Neural crest cell (in vitro differentiated cells): Measurements from ENCODE around the gene OTUD3. TPM values are rescaled to one million over a fixed set of nuclear protein-coding genes. Genes with fewer than 3 reads are reported as not detected.

Experiments
- DNase-seq: peaks from one replicate; pipeline ENCODE4 v3.0.0; 2021; ENCODE audit warnings: low read depth, mixed read lengths, low spot score
- H3K27ac Mint-ChIP-seq: one replicate; pipeline ENCODE4 v1.8.0; 2021; ENCODE audit warnings: mild to moderate bottlenecking, mixed read lengths; ENCODE audit not compliant: unreplicated experiment
- H3K27me3 Mint-ChIP-seq: 2 replicates; pipeline ENCODE4 v1.8.0; 2021; ENCODE audit warnings: low read depth, mild to moderate bottlenecking, mixed read lengths
- H3K36me3 Mint-ChIP-seq: 2 replicates; pipeline ENCODE4 v1.8.0; 2021; ENCODE audit warnings: low read depth, mild to moderate bottlenecking, mixed read lengths
- H3K4me1 Mint-ChIP-seq: 2 replicates; pipeline ENCODE4 v1.8.0; 2021; ENCODE audit warnings: mixed read lengths
- H3K4me3 Mint-ChIP-seq: one replicate; pipeline ENCODE4 v1.8.0; 2021; ENCODE audit warnings: mild to moderate bottlenecking, mixed read lengths
- H3K9me3 Mint-ChIP-seq: 2 replicates; pipeline ENCODE4 v1.8.0; 2021; ENCODE audit warnings: mixed read lengths
- total RNA-seq: library from RNA; stranded (reverse); gene quantifications from 2 replicates; pipeline ENCODE4 v1.2.1, GENCODE V29; 2021
- TF ChIP-seq, protein P1 (sequence below): fragments of 200-600 bp; sonication (generic); conservative IDR thresholded peaks from 2 replicates; pipeline ENCODE4 v1.5.0; 2021; ENCODE audit warnings: antibody characterized with exemption, mild to moderate bottlenecking

The OTUD3 gene
- total RNA-seq, 1 donor from 2014 or later: 23.3 TPM

DNA sequence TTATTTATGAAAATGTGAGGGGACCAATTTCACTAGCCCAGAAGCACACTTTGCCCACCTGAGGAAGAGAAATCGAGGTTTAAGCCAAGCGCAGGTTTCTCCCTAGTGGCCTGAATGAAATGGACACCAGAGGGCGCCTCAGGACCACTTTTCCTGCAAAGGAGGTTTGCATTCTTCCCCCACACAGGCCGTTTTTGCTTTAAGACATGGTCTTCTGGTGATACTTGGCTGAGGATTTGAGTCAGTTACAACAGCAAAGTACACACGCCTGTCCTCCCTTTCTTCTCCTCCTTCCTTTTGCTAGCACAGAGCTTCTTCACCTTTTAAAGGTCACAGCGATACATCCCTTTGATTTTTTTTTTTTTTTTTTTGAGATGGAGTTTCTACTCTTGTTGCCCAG, 35.9 kb downstream of the OTUD3 start:
- no peak overlapping the region for H3K27ac Mint-ChIP-seq
- peaks cover 5% of the 10 kb centered on the region for H3K36me3 Mint-ChIP-seq
- no peak overlapping the region for H3K4me3 Mint-ChIP-seq
- no peaks in the 10 kb centered on the region for H3K9me3 Mint-ChIP-seq
- TF ChIP-seq, protein P1, sequence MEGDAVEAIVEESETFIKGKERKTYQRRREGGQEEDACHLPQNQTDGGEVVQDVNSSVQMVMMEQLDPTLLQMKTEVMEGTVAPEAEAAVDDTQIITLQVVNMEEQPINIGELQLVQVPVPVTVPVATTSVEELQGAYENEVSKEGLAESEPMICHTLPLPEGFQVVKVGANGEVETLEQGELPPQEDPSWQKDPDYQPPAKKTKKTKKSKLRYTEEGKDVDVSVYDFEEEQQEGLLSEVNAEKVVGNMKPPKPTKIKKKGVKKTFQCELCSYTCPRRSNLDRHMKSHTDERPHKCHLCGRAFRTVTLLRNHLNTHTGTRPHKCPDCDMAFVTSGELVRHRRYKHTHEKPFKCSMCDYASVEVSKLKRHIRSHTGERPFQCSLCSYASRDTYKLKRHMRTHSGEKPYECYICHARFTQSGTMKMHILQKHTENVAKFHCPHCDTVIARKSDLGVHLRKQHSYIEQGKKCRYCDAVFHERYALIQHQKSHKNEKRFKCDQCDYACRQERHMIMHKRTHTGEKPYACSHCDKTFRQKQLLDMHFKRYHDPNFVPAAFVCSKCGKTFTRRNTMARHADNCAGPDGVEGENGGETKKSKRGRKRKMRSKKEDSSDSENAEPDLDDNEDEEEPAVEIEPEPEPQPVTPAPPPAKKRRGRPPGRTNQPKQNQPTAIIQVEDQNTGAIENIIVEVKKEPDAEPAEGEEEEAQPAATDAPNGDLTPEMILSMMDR: peak; percentile 92
- peak; percentile 90 for DNase-seq
- peaks cover 5% of the 10 kb centered on the region for H3K4me1 Mint-ChIP-seq
- no peaks in the 10 kb centered on the region for H3K27me3 Mint-ChIP-seq

DNA sequence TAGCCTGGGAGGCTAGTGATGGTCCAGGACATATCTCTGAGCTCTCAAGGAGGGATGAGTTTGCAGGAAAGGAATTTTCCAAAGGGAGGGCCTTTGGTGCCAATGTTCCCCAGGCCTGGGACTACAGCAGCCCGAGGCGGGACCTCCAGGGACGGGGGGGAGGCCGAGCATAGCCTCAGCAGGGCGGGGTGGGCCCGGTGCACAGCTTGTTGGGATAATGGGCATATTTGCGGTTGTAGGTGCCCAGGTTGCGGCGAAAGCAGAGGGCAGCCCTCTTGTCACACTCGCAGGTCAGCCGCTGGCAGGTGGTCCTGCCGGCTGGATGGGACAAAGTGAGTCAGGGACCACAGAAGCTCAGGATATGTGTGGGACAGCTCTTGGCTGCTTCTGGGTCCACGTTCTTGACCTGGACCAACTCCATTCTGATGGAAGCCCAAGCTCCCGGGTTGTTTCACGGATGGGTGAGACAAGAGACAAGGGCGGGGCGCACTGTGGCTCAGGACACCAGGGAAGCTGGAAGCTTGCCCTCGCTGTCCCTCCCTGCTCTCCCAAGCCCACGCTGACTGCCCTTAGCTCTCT, 38.0 kb downstream of the OTUD3 start:
- Mint-ChIP-seq H3K27me3 (no peaks in the 10 kb centered on the region), H3K9me3 (no peaks in the 10 kb centered on the region), H3K36me3 (peaks cover 2% of the 10 kb centered on the region), H3K4me3 (no peak overlapping the region), H3K27ac (peak overlapping the region; percentile 67), H3K4me1 (peaks cover 5% of the 10 kb centered on the region)
- TF ChIP-seq, protein P1: no peak
- no peak for DNase-seq

DNA sequence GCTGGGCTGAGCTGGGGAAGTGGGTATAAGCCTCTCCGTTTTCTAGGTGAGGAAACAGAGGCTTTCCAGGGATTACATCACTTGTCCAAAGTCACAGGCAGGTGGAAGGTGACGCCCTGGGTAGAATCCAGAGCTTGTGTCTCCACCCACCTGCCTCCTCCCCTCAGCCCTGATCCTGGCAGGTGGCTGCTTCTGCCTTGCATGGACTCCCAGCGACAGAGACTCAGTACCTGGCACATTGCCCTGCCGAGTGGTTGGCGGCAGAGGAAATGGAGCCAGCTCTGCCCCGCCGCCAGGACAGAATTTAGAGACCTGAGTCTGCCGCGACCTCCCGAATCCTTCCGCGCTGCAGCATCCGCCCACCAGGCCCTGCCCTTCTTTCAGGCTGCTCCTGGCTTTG, 39.1 kb downstream of the OTUD3 start:
- no peak overlapping the region for H3K4me3 Mint-ChIP-seq
- H3K27me3 Mint-ChIP-seq: no peaks in the 10 kb centered on the region
- no peaks in the 10 kb centered on the region for H3K9me3 Mint-ChIP-seq
- no peak overlapping the region for H3K27ac Mint-ChIP-seq
- DNase-seq: no peak
- H3K4me1 Mint-ChIP-seq: peaks cover 5% of the 10 kb centered on the region
- TF ChIP-seq, protein P1: no peak
- H3K36me3 Mint-ChIP-seq: no peaks in the 10 kb centered on the region

DNA sequence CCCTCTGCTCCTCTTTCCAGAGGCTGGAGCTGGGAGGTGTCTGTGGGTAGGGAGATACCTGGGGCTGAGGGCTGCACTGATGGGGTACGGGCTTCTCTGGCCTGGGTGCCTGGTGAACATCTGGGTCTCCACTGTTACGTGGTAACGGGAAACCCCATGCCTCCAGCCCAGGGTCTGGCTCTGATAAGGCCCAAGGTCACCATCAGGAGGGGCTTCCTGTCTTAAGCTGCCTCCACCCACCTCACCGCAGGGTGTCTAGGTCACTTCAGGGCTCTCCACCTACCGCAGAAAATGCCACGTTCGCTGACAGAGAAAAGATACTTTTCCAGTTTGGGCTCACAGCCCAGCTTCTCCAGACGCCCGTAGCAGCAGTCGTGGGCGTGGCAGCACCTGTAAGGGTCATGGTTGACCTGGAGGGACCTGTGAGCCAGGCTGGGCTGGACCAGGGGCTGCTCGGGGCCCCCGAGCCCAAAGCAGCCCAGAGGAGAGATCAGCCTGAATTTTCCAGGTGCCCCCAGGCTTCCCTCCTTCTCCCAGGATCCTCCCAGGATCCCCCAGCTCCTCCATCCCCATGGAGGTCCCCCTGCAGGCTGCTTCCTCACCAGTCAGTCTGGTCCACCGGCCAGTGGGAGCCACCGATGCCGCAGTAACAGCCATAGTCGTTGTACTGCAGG, 40.0 kb downstream of the OTUD3 start:
- Mint-ChIP-seq H3K4me1 (peaks cover 5% of the 10 kb centered on the region), H3K9me3 (no peaks in the 10 kb centered on the region), H3K27me3 (no peaks in the 10 kb centered on the region), H3K36me3 (no peaks in the 10 kb centered on the region), H3K27ac (no peak overlapping the region), H3K4me3 (no peak overlapping the region)
- TF ChIP-seq, protein P1: no peak
- no peak for DNase-seq

GRCh38 chr1:19923137-19923952, 41.1 kb downstream of the OTUD3 start, which contains the start of gene PLA2G2E:
Gene PLA2G2E, minus strand, starts transcription at chr1:19923617. Its CDS starts 58 bp downstream, at chr1:19923559.
- no peak within 1 kb of the TSS for H3K27ac Mint-ChIP-seq
- TF ChIP-seq, protein P1: no peak

More at GRCh38 chr1:19923137-19923952, 41.1 kb downstream of the OTUD3 start, which contains the start of gene PLA2G2E:
- DNase-seq: no peak
- Mint-ChIP-seq H3K4me3 (no peak within 1 kb of the TSS), H3K36me3 (no peaks in the 10 kb centered on the region), H3K9me3 (no peaks in the 10 kb centered on the region), H3K4me1 (no peaks in the 10 kb centered on the region), H3K27me3 (no peaks in the 10 kb centered on the region)
